Cardiac muscle cell (in vitro differentiated cells and primary cell): ENCODE data around the gene ALOX12B. TPM values are rescaled to one million over a fixed set of nuclear protein-coding genes. Genes with fewer than 3 reads are reported as not detected.

Experiments
- DNase-seq, 2 donors: peaks; one replicate each; pipeline versions ENCODE4 v3.0.0 to v3.0.0-alpha.2; 2010 to 2017; ENCODE audit warnings: low read depth in 1 of 2, low spot score in 1 of 2
- H3K27ac ChIP-seq: fragments of 200-600 bp; sonication (generic); 2 replicates; pipeline ENCODE4 v1.5.1; 2016
- H3K27me3 ChIP-seq: fragments of 200-600 bp; sonication (generic); 2 replicates; pipeline ENCODE4 v1.6.0; 2016; ENCODE audit warnings: control low read depth
- H3K36me3 ChIP-seq: fragments of 200-600 bp; sonication (generic); 2 replicates; pipeline ENCODE4 v1.5.1; 2016; ENCODE audit warnings: control low read depth
- H3K4me1 ChIP-seq: fragments of 200-600 bp; sonication (generic); 2 replicates; pipeline ENCODE4 v1.8.1; 2017; ENCODE audit warnings: low read depth, mild to moderate bottlenecking, mixed run types
- H3K4me3 ChIP-seq: fragments of 200-600 bp; sonication (generic); 2 replicates; pipeline ENCODE4 v1.5.1; 2016; ENCODE audit warnings: mild to moderate bottlenecking
- H3K9me3 ChIP-seq: fragments of 200-600 bp; sonication (generic); 2 replicates; pipeline ENCODE4 v1.5.1; 2017; ENCODE audit warnings: low read depth, mild to moderate bottlenecking, control low read depth
- CTCF ChIP-seq: IDR thresholded peaks from 2 replicates; pipeline ENCODE4 v1.5.1; 2012; ENCODE audit warnings: low read depth, mild to moderate bottlenecking, low read length
- polyA plus RNA-seq: library from polyadenylated mRNA; unstranded; fragments of >200 nt; fragmentation: Nextera tagmentation; extraction: Ambion mirVana; gene quantifications from 2 replicates; pipeline ENCODE4 v1.2.1, GENCODE V29; 2016
- total RNA-seq: library from RNA; depleted of rRNA; stranded (reverse); fragments of >200 nt; gene quantifications from 2 replicates; pipeline ENCODE4 v1.2.3, GENCODE V29; 2016

ALOX12B gene
- total and polyA plus RNA-seq, 2 experiments from 2014 or later: 0.42 to 2.3 TPM

- TF ChIP-seq CTCF: no peak
- H3K36me3 ChIP-seq: no peaks in the 10 kb centered on the region
- no peak overlapping the region for H3K4me3 ChIP-seq
- no peaks in the 10 kb centered on the region for H3K4me1 ChIP-seq
- no peak for DNase-seq
- H3K9me3 ChIP-seq: no peaks in the 10 kb centered on the region
- peaks cover 14% of the 10 kb centered on the region for H3K27me3 ChIP-seq
- no peak overlapping the region for H3K27ac ChIP-seq
Measured at GRCh38 chr17:8096541-8096940, 9.0 kb upstream of the ALOX12B start.

DNA sequence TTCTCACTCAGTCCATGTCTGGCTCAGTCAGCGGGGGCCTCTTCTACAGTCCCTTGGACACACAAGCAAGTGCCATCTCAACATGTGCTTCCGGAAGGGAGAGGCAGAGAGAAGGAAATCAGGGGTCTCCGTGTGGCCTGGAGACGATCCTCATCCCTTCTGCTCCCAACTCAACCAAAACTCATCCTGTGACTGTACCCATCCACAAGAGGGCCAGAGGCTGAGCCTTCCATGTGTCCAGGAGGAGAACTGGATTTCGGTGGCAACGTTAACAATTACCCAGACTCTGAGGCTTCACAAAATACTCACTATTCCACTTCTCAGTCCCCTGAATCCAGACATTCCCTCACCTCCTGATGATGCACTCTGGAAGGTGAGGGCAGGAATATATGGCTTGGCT, 7.8 kb upstream of the ALOX12B start:
- Histone ChIP-seq H3K4me3 (no peak overlapping the region), H3K9me3 (no peaks in the 10 kb centered on the region), H3K4me1 (no peaks in the 10 kb centered on the region), H3K27ac (no peak overlapping the region), H3K27me3 (peaks cover 21% of the 10 kb centered on the region), H3K36me3 (no peaks in the 10 kb centered on the region)
- no peak for DNase-seq
- TF ChIP-seq CTCF: no peak

GRCh38 chr17:8091033-8091687, 3.6 kb upstream of the ALOX12B start:
- TF ChIP-seq CTCF: no peak
- H3K4me3 ChIP-seq: no peak overlapping the region
- DNase-seq: peak in 1 of 2 donors; percentile 9
- no peaks in the 10 kb centered on the region for H3K9me3 ChIP-seq
- no peaks in the 10 kb centered on the region for H3K4me1 ChIP-seq
- no peaks in the 10 kb centered on the region for H3K36me3 ChIP-seq
- no peak overlapping the region for H3K27ac ChIP-seq
- peaks cover 36% of the 10 kb centered on the region for H3K27me3 ChIP-seq

GRCh38 chr17:8089728-8090127, 2.2 kb upstream of the ALOX12B start:
- DNase-seq: no peak
- peaks cover 42% of the 10 kb centered on the region for H3K27me3 ChIP-seq

GRCh38 chr17:8087952-8088230, 375 bp upstream of the ALOX12B start:
- H3K27me3 ChIP-seq: peaks cover 59% of the 10 kb centered on the region

More at GRCh38 chr17:8089728-8090127, 2.2 kb upstream of the ALOX12B start:
- no peak for TF ChIP-seq CTCF
- H3K9me3 ChIP-seq: no peaks in the 10 kb centered on the region
- H3K4me3 ChIP-seq: no peak overlapping the region
- no peak overlapping the region for H3K27ac ChIP-seq
- H3K36me3 ChIP-seq: no peaks in the 10 kb centered on the region
- no peaks in the 10 kb centered on the region for H3K4me1 ChIP-seq

More at GRCh38 chr17:8087952-8088230, 375 bp upstream of the ALOX12B start:
- Histone ChIP-seq H3K4me3 (no peak overlapping the region), H3K9me3 (no peaks in the 10 kb centered on the region), H3K36me3 (no peaks in the 10 kb centered on the region), H3K4me1 (no peaks in the 10 kb centered on the region), H3K27ac (no peak overlapping the region)
- no peak for TF ChIP-seq CTCF
- DNase-seq: no peak
